Activated CD4-positive, alpha-beta T cell treated with anti-CD3 and anti-CD28 coated beads, Interleukin-2, amount 50 U/mL, for 4 hours (primary cell): ENCODE results near the gene EEA1.
A peak's percentile ranks its signal among the peaks of the same experiment; 100 is the strongest.

ENCODE experiments used
- DNase-seq, 2 experiments: peaks; one replicate each; pipeline ENCODE4 v3.0.0-alpha.2; 2020

Gene EEA1

DNA sequence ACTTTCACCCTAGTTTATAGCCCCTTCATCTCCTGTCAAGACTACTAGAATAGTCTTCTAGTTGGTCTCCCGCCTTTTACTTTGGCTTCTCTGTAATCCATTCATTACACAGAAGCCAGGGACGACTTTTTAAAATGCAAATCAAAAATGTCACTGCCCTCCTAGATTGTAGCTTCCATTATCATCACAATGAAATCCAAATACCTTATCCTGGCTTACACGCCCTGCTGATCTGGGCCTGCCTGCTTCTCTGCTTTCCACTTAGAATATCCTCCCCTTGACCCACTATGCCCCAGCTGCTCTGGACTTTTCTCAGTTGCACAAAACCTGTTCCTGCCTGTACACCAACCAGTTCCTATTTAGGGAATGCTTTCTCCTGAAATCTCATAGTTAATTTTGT lies 4.5 kb upstream of the EEA1 start:
- no peak for DNase-seq

DNA sequence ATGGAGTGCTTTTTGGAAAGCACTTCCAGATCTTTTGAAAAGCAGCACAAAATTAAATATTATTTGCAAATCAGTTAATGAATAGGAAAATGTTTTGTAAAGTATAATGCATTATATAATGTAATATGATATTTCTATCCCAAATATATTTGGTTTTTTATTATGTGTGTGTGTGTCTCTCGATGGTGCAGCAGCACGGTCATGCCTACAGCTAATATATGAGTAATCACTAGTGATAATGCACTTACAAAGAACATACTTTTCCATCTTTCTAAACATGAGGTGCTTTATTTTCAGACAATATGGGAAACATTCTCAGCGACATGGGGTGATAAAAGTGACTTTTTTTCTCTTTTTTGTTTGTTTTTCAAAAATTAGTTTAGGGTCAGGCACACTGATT lies 1.3 kb upstream of the EEA1 start:
- no peak for DNase-seq

DNA sequence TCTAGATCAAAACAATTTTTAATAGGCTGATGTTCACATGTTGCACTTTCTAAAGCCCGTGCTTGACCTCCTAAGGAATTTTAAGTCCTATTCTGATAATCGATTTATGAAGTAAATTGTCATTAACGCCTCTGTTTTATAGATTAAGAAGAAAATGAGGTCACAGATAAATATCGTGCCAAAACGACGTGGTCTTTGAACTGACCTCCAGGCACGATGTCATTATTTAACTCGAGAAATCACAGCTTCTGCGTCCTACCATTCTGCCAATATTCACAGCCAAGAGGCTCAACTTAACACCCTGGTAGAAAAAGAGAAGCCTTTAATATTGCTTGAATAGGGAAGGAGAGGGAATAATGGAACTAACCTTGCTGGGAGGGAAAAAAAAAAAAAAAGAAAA lies 888 bp upstream of the EEA1 start:
- DNase-seq: no peak

- peak; percentile 55 to 65 for DNase-seq
These were observed 604 bp downstream of the EEA1 start for GRCh38 chr12:92928421-92928961.

- DNase-seq: no peak
These were observed 1.4 kb downstream of the EEA1 start for GRCh38 chr12:92927436-92928281.

DNA sequence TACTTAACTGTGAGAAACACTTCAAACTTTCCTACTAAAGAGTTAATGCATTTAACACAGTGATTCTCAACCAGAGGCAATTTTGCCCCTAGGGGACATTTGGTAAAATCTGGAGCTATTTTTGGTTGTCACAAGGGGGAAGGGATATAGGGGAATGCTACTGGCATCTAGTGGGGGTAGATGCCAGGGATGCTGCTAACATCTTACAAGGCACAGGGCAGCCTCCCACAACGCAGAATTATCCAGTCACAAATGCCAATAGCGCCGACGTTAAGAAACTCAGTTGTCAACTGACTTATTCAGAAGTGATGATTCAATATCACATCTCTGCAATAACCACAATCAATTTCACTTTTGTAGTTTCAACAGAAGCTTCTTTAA lies 2.0 kb downstream of the EEA1 start:
- DNase-seq: peak; percentile 51 to 54

GRCh38 chr12:92926549-92926948 lies 2.5 kb downstream of the EEA1 start:
- no peak for DNase-seq

DNA sequence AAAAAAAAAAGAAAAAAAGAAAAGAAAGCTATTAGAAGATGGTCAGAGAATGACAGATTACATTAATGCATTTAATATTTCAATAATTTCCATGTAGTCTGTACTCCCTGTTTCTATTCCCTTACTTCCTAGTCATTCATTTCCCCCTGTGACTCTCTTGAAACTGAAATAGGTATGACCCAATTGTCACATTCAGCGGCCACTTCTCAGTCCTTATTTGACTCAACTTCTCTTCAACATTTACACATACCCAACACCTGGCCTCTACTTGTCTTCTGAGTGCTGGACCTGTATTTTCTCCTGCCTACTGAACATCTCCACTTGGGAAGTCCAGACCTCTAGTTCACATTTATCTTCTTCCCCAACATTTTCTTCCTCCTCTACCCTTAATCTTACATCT lies 7.2 kb downstream of the EEA1 start:
- DNase-seq: no peak

- DNase-seq: no peak
These were observed 13.7 kb downstream of the EEA1 start for GRCh38 chr12:92915365-92915764.

GRCh38 chr12:92914170-92914569 lies 14.9 kb downstream of the EEA1 start:
- DNase-seq: no peak

GRCh38 chr12:92912672-92913071 lies 16.4 kb downstream of the EEA1 start:
- DNase-seq: no peak

DNA sequence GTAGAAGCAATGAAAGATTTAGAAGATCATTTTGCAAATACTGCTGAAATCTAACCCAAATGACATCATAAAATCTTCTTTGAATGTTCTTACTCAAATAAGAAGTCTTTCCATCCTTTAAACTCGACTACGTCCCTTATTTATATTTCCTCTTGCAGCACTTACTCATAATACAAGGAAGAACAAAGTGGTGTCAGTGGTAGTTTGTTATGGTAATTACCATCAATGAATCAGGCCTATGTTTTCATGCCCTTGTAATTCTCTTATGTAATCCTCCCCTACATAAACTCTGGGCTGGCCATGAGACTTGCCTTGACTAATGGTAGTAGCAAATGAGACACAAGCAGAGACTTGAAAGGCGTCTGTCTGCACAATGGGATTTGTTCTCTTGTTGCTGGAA lies 17.0 kb downstream of the EEA1 start:
- peak; percentile 11 to 12 for DNase-seq

GRCh38 chr12:92911339-92911738 lies 17.8 kb downstream of the EEA1 start:
- no peak for DNase-seq

DNA sequence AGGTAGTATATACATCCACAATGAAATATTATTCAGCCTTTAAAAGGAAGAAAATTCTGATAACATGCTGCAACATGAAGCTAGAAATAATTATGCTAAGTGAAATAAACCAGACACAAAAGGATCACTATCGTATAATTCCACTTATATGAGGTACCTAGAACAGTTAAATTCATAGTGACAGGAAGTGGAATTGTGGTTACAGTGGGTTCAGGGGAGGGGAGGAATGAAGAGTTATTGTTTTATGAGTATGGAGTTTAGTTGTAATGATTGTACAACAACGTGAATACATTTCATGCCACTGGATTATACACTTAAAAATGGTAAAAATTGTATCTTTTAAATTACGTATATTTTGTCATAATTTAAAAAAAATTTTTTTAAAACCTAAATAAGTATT lies 21.0 kb downstream of the EEA1 start:
- no peak for DNase-seq

GRCh38 chr12:92905811-92906554 lies 23.1 kb downstream of the EEA1 start:
- DNase-seq: no peak

DNA sequence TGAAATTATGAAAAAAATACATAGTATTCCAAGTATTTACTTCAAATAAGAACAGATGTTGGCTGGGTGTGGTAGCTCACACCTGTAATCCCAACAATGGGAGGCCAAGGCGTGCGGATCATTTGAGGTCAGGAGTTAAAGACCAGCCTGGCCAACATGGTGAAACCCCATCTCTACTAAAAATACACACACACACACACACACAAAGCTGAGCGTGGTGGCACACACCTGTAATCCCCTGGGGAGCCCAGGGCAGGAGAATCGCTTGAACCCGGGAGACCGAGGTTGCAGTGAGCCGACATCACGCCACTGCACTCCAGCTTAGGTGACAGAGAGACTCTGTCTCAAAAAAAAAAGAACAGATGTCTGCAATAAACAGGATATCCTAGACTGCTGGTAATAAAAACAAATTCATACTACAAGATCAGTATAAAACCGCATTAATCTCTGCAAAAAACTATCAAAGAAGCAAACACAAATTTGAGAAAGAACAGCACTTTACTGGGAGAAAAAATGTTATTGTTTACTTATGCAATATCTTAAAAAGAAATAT lies 23.8 kb downstream of the EEA1 start:
- DNase-seq: no peak

DNA sequence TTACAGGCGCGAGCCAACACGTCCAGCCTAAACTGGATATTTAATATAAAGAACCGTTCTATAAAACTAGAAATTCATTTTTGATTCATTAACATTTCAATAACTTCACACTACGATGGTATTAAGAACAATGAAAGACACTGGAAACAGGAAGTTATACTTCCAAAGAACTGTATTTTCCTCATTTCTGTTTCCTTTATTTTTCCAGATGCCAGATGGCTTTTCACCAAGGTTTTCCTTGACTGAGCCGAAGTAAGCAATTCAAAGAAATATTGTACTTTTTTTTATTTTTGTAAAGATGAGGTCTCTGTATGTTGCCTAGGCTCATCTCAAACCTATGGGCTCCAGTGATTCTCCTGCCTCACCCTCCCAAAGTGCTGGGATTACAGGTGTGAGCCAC lies 28.2 kb downstream of the EEA1 start:
- DNase-seq: no peak

GRCh38 chr12:92899386-92900001 lies 29.6 kb downstream of the EEA1 start:
- no peak for DNase-seq

DNA sequence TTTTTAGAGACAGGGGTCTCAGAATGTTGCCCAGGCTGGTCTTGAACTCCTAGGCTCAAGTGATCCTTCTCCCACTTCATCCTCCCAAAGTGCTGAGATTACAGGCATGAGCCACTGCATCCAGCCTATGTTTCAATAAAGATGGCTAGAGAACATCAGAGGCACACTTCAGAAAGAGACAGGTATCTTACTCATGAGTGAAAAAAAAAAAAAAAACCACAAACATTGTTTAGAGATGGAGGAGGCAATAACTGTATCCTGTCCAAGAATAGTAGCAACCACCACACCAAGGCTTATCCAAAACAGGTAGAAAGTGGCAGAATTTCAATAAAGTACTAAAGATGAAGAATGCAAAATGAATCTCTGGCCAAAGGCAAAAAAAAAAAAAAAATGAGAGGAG lies 30.3 kb downstream of the EEA1 start:
- no peak for DNase-seq

GRCh38 chr12:92897844-92898243 lies 31.3 kb downstream of the EEA1 start:
- DNase-seq: no peak

- no peak for DNase-seq
These were observed 38.4 kb downstream of the EEA1 start for GRCh38 chr12:92890601-92891106.

DNA sequence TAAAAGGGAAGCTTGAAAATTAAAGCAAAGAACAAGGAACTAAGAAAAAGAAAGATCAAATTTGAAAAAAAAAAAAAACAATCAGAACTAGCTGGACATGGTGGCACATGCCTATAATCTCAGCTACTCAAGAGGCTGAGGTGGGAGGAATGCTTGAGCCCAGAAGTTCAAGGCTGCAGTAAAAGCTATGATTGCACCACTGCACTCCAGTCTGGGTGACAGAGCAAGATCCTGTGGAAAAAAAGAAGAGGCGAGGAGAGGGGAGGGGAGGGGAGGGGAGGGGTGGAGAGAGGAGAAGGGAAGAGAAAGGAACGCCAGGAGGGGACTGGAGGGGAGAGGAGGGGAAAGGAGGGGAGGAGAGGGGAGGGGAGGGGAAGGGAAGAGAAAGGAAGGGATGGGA lies 43.0 kb downstream of the EEA1 start:
- DNase-seq: no peak

GRCh38 chr12:92879698-92880322 lies 49.3 kb downstream of the EEA1 start:
- no peak for DNase-seq
